Peyer's patch (tissue), 4 donors: ENCODE data around the gene TRAPPC2L.

ENCODE experiments used
- POLR2A ChIP-seq, 2 donors: fragments of 450-650 bp; IDR thresholded peaks; one replicate each; pipeline ENCODE4 v1.5.1; 2017; ENCODE audit warnings: antibody characterized with exemption in 2 of 2, mild to moderate bottlenecking in 2 of 2, moderate library complexity in 2 of 2
- TF ChIP-seq, protein P1 (sequence below), 6 experiments: fragments of 450-650 bp in 4 of 6; fragments of 200-600 bp in 2 of 6; sonication (generic) in 1 of 6; IDR thresholded peaks; one replicate each; pipeline ENCODE4 v1.5.1; 2017 to 2019; ENCODE audit warnings: antibody characterized with exemption in 6 of 6, mild to moderate bottlenecking in 3 of 6, moderate library complexity in 1 of 6

DNA sequence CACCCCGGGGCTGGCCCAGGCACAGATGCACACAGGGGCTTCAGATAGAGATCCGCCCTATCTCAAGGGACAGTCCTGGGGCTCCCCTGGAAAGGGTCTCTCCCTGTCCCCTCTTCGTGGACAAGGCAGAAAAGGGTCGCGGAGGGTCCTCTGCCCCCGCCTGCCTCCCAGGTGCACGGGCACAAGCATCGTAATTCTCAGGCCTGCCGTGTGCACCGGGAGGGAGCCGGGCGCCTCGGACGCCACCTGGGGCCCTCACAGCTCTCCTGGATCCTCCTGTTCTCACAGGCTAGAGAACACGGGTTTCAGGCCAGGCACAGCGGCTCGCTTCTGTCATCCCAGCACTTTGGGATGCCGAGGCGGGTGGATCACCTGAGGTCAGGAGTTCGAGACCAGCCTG is 21.4 kb downstream of the TRAPPC2L start:
- TF ChIP-seq, protein P1, sequence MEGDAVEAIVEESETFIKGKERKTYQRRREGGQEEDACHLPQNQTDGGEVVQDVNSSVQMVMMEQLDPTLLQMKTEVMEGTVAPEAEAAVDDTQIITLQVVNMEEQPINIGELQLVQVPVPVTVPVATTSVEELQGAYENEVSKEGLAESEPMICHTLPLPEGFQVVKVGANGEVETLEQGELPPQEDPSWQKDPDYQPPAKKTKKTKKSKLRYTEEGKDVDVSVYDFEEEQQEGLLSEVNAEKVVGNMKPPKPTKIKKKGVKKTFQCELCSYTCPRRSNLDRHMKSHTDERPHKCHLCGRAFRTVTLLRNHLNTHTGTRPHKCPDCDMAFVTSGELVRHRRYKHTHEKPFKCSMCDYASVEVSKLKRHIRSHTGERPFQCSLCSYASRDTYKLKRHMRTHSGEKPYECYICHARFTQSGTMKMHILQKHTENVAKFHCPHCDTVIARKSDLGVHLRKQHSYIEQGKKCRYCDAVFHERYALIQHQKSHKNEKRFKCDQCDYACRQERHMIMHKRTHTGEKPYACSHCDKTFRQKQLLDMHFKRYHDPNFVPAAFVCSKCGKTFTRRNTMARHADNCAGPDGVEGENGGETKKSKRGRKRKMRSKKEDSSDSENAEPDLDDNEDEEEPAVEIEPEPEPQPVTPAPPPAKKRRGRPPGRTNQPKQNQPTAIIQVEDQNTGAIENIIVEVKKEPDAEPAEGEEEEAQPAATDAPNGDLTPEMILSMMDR (IDR thresholded peaks at IDR 0.05): no peak
- no peak for TF ChIP-seq POLR2A (IDR thresholded peaks at IDR 0.05)
